Measurements from ENCODE around the gene RTBDN. TPM values are rescaled to one million over a fixed set of nuclear protein-coding genes. Genes with fewer than 3 reads are reported as not detected.
A peak's percentile ranks its signal among the peaks of the same experiment; 100 is the strongest.

The RTBDN gene
- total and polyA plus RNA-seq, 12 donors, result not detected

- WGBS, 2 donors, result 3 to 4% methylated on average over 44 of the region's 44 CpGs
- DNase-seq (peak; percentile 78 to 86), ATAC-seq (peak; percentile 23 to 72 (median 56))
- peak overlapping the region; percentile 85 to 99 (median 97) for H3K27ac ChIP-seq
- intact Hi-C loops (cut with DNase I), result loop anchor here in 5 of 10 donors (1.0 to 10.0 kb wide), 4 partner anchors 13 to 67 kb away; partner anchors contain the start of gene JUNB (in 1 of the 5)
- H3K27me3 ChIP-seq, result no peaks in the 10 kb centered on the region
- peaks cover 0 to 3% (median 0%) of the 10 kb centered on the region in 9 donors for H3K36me3 ChIP-seq
- TF ChIP-seq CTCF (IDR thresholded peaks at IDR 0.05), result no peak
- H3K4me1 ChIP-seq, result peaks cover 22 to 68% (median 49%) of the 10 kb centered on the region in 9 donors
- H3K4me3 ChIP-seq, result peak overlapping the region; percentile 48 to 78 (median 70)
- H3K9me3 ChIP-seq, result no peaks in the 10 kb centered on the region
These were observed 56.1 kb downstream of the RTBDN start for GRCh38 chr19:12778017-12778904.

GRCh38 chr19:12777217-12778016 lies 57.0 kb downstream of the RTBDN start:
- H3K27me3 ChIP-seq, result no peaks in the 10 kb centered on the region
- WGBS, 2 donors, result 11% methylated on average over 43 of the region's 43 CpGs
- H3K9me3 ChIP-seq, result no peaks in the 10 kb centered on the region
- intact Hi-C loops (cut with DNase I), result loop anchor here in 8 of 10 donors (1.0 to 10.0 kb wide), 6 partner anchors 14 to 67 kb away; partner anchors contain the start of gene JUNB (in 1 of the 8)
- TF ChIP-seq CTCF (IDR thresholded peaks at IDR 0.05), result peak; percentile 94 to 99 (median 98)
- peak overlapping the region; percentile 85 to 99 (median 97) for H3K27ac ChIP-seq
- peak overlapping the region; percentile 48 to 78 (median 70) for H3K4me3 ChIP-seq
- DNase-seq (peak; percentile 80 to 87), ATAC-seq (peak; percentile 39 to 69 (median 53))
- H3K4me1 ChIP-seq, result peaks cover 21 to 69% (median 49%) of the 10 kb centered on the region in 9 donors
- peaks cover 0 to 3% (median 0%) of the 10 kb centered on the region in 9 donors for H3K36me3 ChIP-seq

Small RNA genes lying within 50 kb of the gene (microRNA-seq; reads per million reads assigned to microRNA genes)
- gene MIR5684 (0 to 0.60 reads per million in 2 donors), gene MIR6794 (0 reads per million in 2 donors)

Other genes with a start within 250 kb of the RTBDN start
- 1 to 10 TPM; 3.2 to 7.2 (median 5.2) TPM for gene ZNF490, start 223.8 kb downstream of the RTBDN start, total RNA-seq
- gene ZNF490, start 223.8 kb downstream of the RTBDN start, polyA plus RNA-seq, result under 1 TPM; 0.22 to 0.95 TPM
- gene ZNF791, start 223.7 kb downstream of the RTBDN start, total RNA-seq, result 10 to 100 TPM; 13.1 to 22.1 (median 16.8) TPM
- 1 to 10 TPM; 4.7 to 8.0 TPM for gene ZNF791, start 223.7 kb downstream of the RTBDN start, polyA plus RNA-seq
- gene MAN2B1, start 167.8 kb downstream of the RTBDN start, total RNA-seq, result 10 to 100 TPM; 14.2 to 89.9 (median 25.5) TPM
- 10 to 100 TPM; 17.7 to 40.1 TPM for gene MAN2B1, start 167.8 kb downstream of the RTBDN start, polyA plus RNA-seq
- gene WDR83, start 167.8 kb downstream of the RTBDN start, total RNA-seq, result 10 to 100 TPM in 1 of 10 donors, 1 to 10 TPM in 9; 5.5 to 10.7 (median 7.9) TPM
- gene WDR83, start 167.8 kb downstream of the RTBDN start, polyA plus RNA-seq, result 10 to 100 TPM; 14.5 to 19.7 TPM
- 10 to 100 TPM; 43.6 to 59.3 (median 49.7) TPM for gene DHPS, start 152.7 kb downstream of the RTBDN start, total RNA-seq
- 10 to 100 TPM; 64.5 to 82.2 TPM for gene DHPS, start 152.7 kb downstream of the RTBDN start, polyA plus RNA-seq
- not detected for gene GNG14, start 146.6 kb downstream of the RTBDN start, total RNA-seq
- not detected for gene GNG14, start 146.6 kb downstream of the RTBDN start, polyA plus RNA-seq
- 1 to 10 TPM; 1.2 to 3.1 (median 2.1) TPM for gene FBXW9, start 137.9 kb downstream of the RTBDN start, total RNA-seq
- gene FBXW9, start 137.9 kb downstream of the RTBDN start, polyA plus RNA-seq, result 1 to 10 TPM; 1.2 to 4.6 TPM
- 10 to 100 TPM; 32.3 to 51.1 (median 41.6) TPM for gene TNPO2, start 110.6 kb downstream of the RTBDN start, total RNA-seq
- gene TNPO2, start 110.6 kb downstream of the RTBDN start, polyA plus RNA-seq, result 10 to 100 TPM; 17.3 to 25.9 TPM
- 100 to 1,000 TPM in 3 of 10 donors, 10 to 100 TPM in 7; 82.2 to 143 (median 91.0) TPM for gene TRIR, start 99.9 kb downstream of the RTBDN start, total RNA-seq
- gene TRIR, start 99.9 kb downstream of the RTBDN start, polyA plus RNA-seq, result 100 to 1,000 TPM; 234 to 253 TPM
- 10 to 100 TPM; 50.6 to 79.7 (median 60.1) TPM for gene GET3, start 97.1 kb downstream of the RTBDN start, total RNA-seq
- 100 to 1,000 TPM in 1 of 2 donors, 10 to 100 TPM in 1; 37.0 to 121 TPM for gene GET3, start 97.1 kb downstream of the RTBDN start, polyA plus RNA-seq
- not detected for gene BEST2, start 82.8 kb downstream of the RTBDN start, total RNA-seq
- not detected for gene BEST2, start 82.8 kb downstream of the RTBDN start, polyA plus RNA-seq
- 10 to 100 TPM; 47.8 to 79.3 (median 57.8) TPM for gene HOOK2, start 59.0 kb downstream of the RTBDN start, total RNA-seq
- gene HOOK2, start 59.0 kb downstream of the RTBDN start, polyA plus RNA-seq, result 100 to 1,000 TPM in 1 of 2 donors, 10 to 100 TPM in 1; 29.7 to 173 TPM
- gene JUNB, start 43.1 kb downstream of the RTBDN start, total RNA-seq, result 100 to 1,000 TPM in 4 of 10 donors, 10 to 100 TPM in 6; 22.4 to 247 (median 70.0) TPM
- gene JUNB, start 43.1 kb downstream of the RTBDN start, polyA plus RNA-seq, result 10 to 100 TPM; 41.2 to 65.4 TPM
- gene PRDX2, start 32.8 kb downstream of the RTBDN start, total RNA-seq, result 100 to 1,000 TPM; 532 to 789 (median 744) TPM
- gene PRDX2, start 32.8 kb downstream of the RTBDN start, polyA plus RNA-seq, result 100 to 1,000 TPM; 235 to 827 TPM
- 1 to 10 TPM in 9 of 10 donors, under 1 TPM in 1; 0.72 to 4.8 (median 2.4) TPM for gene THSD8, start 32.5 kb downstream of the RTBDN start, total RNA-seq
- 1 to 10 TPM; 2.7 to 3.8 TPM for gene THSD8, start 32.5 kb downstream of the RTBDN start, polyA plus RNA-seq
- 1 to 10 TPM; 1.9 to 5.7 (median 4.1) TPM for gene RNASEH2A, start 28.0 kb downstream of the RTBDN start, total RNA-seq
- 1 to 10 TPM; 3.1 to 6.9 TPM for gene RNASEH2A, start 28.0 kb downstream of the RTBDN start, polyA plus RNA-seq
- gene MAST1, start 3.9 kb upstream of the RTBDN start, total RNA-seq, result under 1 TPM in 8 of 10 donors, not detected in 2; 0.15 to 0.88 (median 0.37) TPM
- under 1 TPM; 0.07 to 0.23 TPM for gene MAST1, start 3.9 kb upstream of the RTBDN start, polyA plus RNA-seq
- gene DNASE2, start 46.9 kb upstream of the RTBDN start, total RNA-seq, result 10 to 100 TPM; 16.9 to 34.9 (median 19.9) TPM
- 10 to 100 TPM; 10.5 to 25.6 TPM for gene DNASE2, start 46.9 kb upstream of the RTBDN start, polyA plus RNA-seq
- under 1 TPM in 1 of 10 donors, not detected in 9; 0.13 TPM for gene KLF1, start 52.6 kb upstream of the RTBDN start, total RNA-seq
- gene KLF1, start 52.6 kb upstream of the RTBDN start, polyA plus RNA-seq, result not detected
- gene GCDH, start 56.6 kb upstream of the RTBDN start, total RNA-seq, result 10 to 100 TPM; 32.4 to 53.2 (median 45.1) TPM
- gene GCDH, start 56.6 kb upstream of the RTBDN start, polyA plus RNA-seq, result 10 to 100 TPM; 22.6 to 72.3 TPM
- gene SYCE2, start 84.7 kb upstream of the RTBDN start, total RNA-seq, result under 1 TPM in 1 of 10 donors, not detected in 9; 0.21 TPM
- under 1 TPM; 0.10 to 0.22 TPM for gene SYCE2, start 84.7 kb upstream of the RTBDN start, polyA plus RNA-seq
- gene FARSA, start 99.1 kb upstream of the RTBDN start, total RNA-seq, result 10 to 100 TPM; 31.0 to 53.0 (median 38.5) TPM
- 10 to 100 TPM; 23.2 to 81.4 TPM for gene FARSA, start 99.1 kb upstream of the RTBDN start, polyA plus RNA-seq
- gene CALR, start 104.0 kb upstream of the RTBDN start, total RNA-seq, result 100 to 1,000 TPM; 265 to 683 (median 348) TPM
- gene CALR, start 104.0 kb upstream of the RTBDN start, polyA plus RNA-seq, result 100 to 1,000 TPM; 197 to 830 TPM
- 100 to 1,000 TPM; 138 to 201 (median 148) TPM for gene RAD23A, start 111.3 kb upstream of the RTBDN start, total RNA-seq
- gene RAD23A, start 111.3 kb upstream of the RTBDN start, polyA plus RNA-seq, result 100 to 1,000 TPM; 187 to 289 TPM
- 10 to 100 TPM; 18.4 to 33.9 (median 20.9) TPM for gene GADD45GIP1, start 122.6 kb upstream of the RTBDN start, total RNA-seq
- gene GADD45GIP1, start 122.6 kb upstream of the RTBDN start, polyA plus RNA-seq, result 100 to 1,000 TPM; 120 to 237 TPM
- 10 to 100 TPM in 5 of 10 donors, 1 to 10 TPM in 5; 7.3 to 14.4 (median 10.1) TPM for gene DAND5, start 135.0 kb upstream of the RTBDN start, total RNA-seq
- gene DAND5, start 135.0 kb upstream of the RTBDN start, polyA plus RNA-seq, result 1 to 10 TPM in 1 of 2 donors, under 1 TPM in 1; 0.71 to 4.2 TPM
- gene NFIX, start 160.9 kb upstream of the RTBDN start, total RNA-seq, result 100 to 1,000 TPM; 111 to 162 (median 145) TPM
- gene NFIX, start 160.9 kb upstream of the RTBDN start, polyA plus RNA-seq, result 10 to 100 TPM; 16.8 to 34.2 TPM

All from heart right ventricle (tissue), 16 donors.